ENCODE data around the gene ATP5PB. TPM values are rescaled to one million over a fixed set of nuclear protein-coding genes. Genes with fewer than 3 reads are reported as not detected.

The ATP5PB gene
- polyA plus RNA-seq, 1 experiment: 519 TPM

GRCh38 chr1:111450185-111450584 is 921 bp downstream of the ATP5PB start:
- CTCF ChIA-PET: interaction anchor here (1.2 to 1.4 kb wide), 3 partner anchors 32 to 304 kb away, joined by 3 to 6 read pairs (median 4); no protein-coding TSS in a partner anchor
- no peak for DNase-seq (ENCODE audit: low read depth, low spot score)
- H3K4me3 ChIP-seq (ENCODE audit: low read depth, low read length): peak overlapping the region; percentile 70
- POLR2A ChIA-PET: no interaction called here
- no peaks in the 10 kb centered on the region for H3K27me3 ChIP-seq (ENCODE audit: control insufficient read depth, insufficient read depth, low read length)
- peaks cover 3% of the 10 kb centered on the region; the same call in 1 of the 2 replicates for H3K9me3 ChIP-seq (ENCODE audit: control insufficient read depth, insufficient read depth, low read length)
- TF ChIP-seq CTCF (IDR thresholded peaks at IDR 0.05; ENCODE audit: low read depth, low read length): no peak
- H3K27ac ChIP-seq (ENCODE audit: low read depth, low read length): no peak overlapping the region

DNA sequence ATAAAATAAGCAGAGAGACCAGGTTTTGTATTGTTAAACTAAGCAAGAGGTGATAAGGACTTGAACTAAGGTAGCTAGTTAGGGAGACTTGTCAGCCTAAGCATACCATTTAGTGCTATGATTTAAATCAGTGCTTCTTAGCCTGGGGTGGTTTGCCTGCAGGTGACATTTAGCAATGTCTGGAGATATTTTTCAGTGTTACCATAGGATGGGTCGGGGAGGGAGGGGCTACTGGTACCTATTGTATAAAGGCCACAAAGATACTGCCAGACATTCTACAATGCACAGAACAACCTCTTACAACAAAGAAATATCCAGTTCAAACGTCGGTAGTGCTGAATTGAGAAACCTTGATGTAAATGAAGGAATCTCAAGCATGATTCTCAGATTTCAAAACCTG is 3.3 kb downstream of the ATP5PB start:
- ChIA-PET POLR2A (interaction anchor here (0.7 kb wide), 1 partner anchor 295 kb away, joined by 7 read pairs; no protein-coding TSS in a partner anchor), CTCF (interaction anchor here (0.7 to 1.6 kb wide), 7 partner anchors 12 to 422 kb away, joined by 3 to 9 read pairs (median 3); no protein-coding TSS in a partner anchor)
- H3K4me3 ChIP-seq (ENCODE audit: low read depth, low read length): no peak overlapping the region
- no peak overlapping the region for H3K27ac ChIP-seq (ENCODE audit: low read depth, low read length)
- no peak for TF ChIP-seq CTCF (IDR thresholded peaks at IDR 0.05; ENCODE audit: low read depth, low read length)
- DNase-seq (ENCODE audit: low read depth, low spot score): no peak
- no peaks in the 10 kb centered on the region for H3K27me3 ChIP-seq (ENCODE audit: control insufficient read depth, insufficient read depth, low read length)
- H3K9me3 ChIP-seq (ENCODE audit: control insufficient read depth, insufficient read depth, low read length): peaks cover 3% of the 10 kb centered on the region; the same call in 1 of the 2 replicates

- no peaks in the 10 kb centered on the region for H3K27me3 ChIP-seq (ENCODE audit: control insufficient read depth, insufficient read depth, low read length)
- no peak overlapping the region for H3K27ac ChIP-seq (ENCODE audit: low read depth, low read length)
- ChIA-PET POLR2A (no interaction called here), CTCF (interaction anchor here (0.9 to 1.6 kb wide), 4 partner anchors 54 to 423 kb away, joined by 3 to 9 read pairs (median 4); no protein-coding TSS in a partner anchor)
- no peak overlapping the region for H3K4me3 ChIP-seq (ENCODE audit: low read depth, low read length)
- no peak for DNase-seq (ENCODE audit: low read depth, low spot score)
- no peak for TF ChIP-seq CTCF (IDR thresholded peaks at IDR 0.05; ENCODE audit: low read depth, low read length)
- peaks cover 2% of the 10 kb centered on the region; the same call in 1 of the 2 replicates for H3K9me3 ChIP-seq (ENCODE audit: control insufficient read depth, insufficient read depth, low read length)
Observed at GRCh38 chr1:111453706-111454105, 4.4 kb downstream of the ATP5PB start.

DNA sequence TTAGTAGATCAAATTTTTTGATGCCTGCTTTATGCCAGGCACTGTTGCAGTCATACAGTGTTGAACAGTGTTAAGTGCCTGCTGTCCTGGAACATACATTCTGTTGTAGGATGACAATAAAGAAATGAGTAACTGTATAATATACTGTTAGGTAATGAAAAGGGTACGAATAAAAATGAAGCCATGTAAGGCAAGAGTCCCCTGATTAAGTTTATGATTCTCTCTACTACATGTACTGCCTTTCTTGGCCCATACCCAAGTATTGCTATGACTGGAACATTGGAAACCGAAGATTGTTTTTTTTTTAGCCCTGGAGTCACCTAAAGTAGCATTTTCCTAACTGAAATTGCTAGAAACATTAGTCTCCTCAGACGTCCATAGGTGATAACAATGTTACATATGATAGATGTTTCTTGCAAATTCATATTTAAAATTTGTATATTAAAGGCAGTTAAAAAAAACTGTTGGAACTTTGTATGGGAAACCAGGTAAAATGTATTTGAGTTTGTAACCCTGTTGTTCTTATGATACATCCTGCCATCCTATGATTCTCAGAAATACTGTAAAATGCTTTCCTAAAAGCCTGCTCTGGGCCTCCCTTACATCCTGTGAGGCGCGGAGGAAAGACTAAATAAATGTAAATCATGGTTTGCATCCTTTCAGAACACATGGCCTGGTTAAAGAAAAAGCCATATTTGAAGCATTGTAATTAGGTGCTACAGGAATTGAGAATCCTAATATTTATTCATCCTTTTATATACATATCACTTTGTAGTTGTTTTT is 5.8 kb downstream of the ATP5PB start:
- no peak for TF ChIP-seq CTCF (IDR thresholded peaks at IDR 0.05; ENCODE audit: low read depth, low read length)
- no peaks in the 10 kb centered on the region for H3K9me3 ChIP-seq (ENCODE audit: control insufficient read depth, insufficient read depth, low read length)
- ChIA-PET POLR2A (no interaction called here), CTCF (no interaction called here)
- no peaks in the 10 kb centered on the region for H3K27me3 ChIP-seq (ENCODE audit: control insufficient read depth, insufficient read depth, low read length)
- no peak overlapping the region for H3K27ac ChIP-seq (ENCODE audit: low read depth, low read length)
- H3K4me3 ChIP-seq (ENCODE audit: low read depth, low read length): no peak overlapping the region
- DNase-seq (ENCODE audit: low read depth, low spot score): no peak

GRCh38 chr1:111455642-111456031 is 6.4 kb downstream of the ATP5PB start:
- CTCF ChIA-PET: no interaction called here
- no peaks in the 10 kb centered on the region for H3K27me3 ChIP-seq (ENCODE audit: control insufficient read depth, insufficient read depth, low read length)
- H3K4me3 ChIP-seq (ENCODE audit: low read depth, low read length): no peak overlapping the region
- TF ChIP-seq CTCF (IDR thresholded peaks at IDR 0.05; ENCODE audit: low read depth, low read length): no peak
- DNase-seq (ENCODE audit: low read depth, low spot score): no peak
- no peaks in the 10 kb centered on the region for H3K9me3 ChIP-seq (ENCODE audit: control insufficient read depth, insufficient read depth, low read length)
- no peak overlapping the region for H3K27ac ChIP-seq (ENCODE audit: low read depth, low read length)
- POLR2A ChIA-PET: no interaction called here

Data from AG04450 (cell line).